NCI-H460 (cell line): ENCODE data around the gene TBXAS1. TPM values are rescaled to one million over a fixed set of nuclear protein-coding genes. Genes with fewer than 3 reads are reported as not detected.
"Not testable (repeated sequence)": the region's sequence is repeated elsewhere in the genome, so short reads cannot be mapped to it uniquely, and the experiment has no call there.

Experiments
- DNase-seq: peaks from one replicate; pipeline ENCODE4 v3.0.0-alpha.2; 2016; ENCODE audit warnings: low read depth; ENCODE audit errors: extremely low read depth
- total RNA-seq: library from RNA; depleted of rRNA; stranded (reverse); fragments of >200 nt; shearing (Covaris generic); gene quantifications from 2 replicates; pipeline ENCODE4 v1.2.3, GENCODE V29; 2014

TBXAS1 gene
- total RNA-seq, 1 experiment from 2014 or later: 4.0 TPM

DNA sequence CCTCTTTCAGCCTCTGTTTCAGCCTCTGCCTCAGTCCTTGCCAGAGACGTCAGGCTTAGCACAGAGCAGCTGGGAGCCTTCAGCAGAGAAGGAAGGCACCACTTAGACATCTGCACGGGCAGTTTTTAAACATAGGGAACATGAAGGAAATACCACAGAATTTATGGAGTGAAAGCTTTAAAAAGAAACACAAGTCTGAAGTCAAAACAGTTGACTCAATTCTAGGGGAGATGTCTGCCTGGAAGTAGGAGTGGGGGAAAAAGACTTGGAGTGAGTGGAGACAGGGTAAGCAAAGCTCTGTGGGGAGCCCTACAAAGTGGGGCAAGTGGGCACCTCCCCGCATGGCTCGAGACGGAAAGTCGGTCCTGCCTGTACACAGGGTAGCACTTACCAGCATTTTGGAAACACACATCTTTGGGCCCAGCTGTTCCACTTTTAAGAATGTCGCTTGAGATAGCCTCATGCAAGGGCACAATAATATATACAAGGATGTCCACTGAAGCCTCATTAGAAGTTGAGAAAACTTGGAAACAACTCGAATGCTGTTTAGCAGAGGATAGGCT, 5.0 kb upstream of the TBXAS1 start:
- no peak for DNase-seq

DNA sequence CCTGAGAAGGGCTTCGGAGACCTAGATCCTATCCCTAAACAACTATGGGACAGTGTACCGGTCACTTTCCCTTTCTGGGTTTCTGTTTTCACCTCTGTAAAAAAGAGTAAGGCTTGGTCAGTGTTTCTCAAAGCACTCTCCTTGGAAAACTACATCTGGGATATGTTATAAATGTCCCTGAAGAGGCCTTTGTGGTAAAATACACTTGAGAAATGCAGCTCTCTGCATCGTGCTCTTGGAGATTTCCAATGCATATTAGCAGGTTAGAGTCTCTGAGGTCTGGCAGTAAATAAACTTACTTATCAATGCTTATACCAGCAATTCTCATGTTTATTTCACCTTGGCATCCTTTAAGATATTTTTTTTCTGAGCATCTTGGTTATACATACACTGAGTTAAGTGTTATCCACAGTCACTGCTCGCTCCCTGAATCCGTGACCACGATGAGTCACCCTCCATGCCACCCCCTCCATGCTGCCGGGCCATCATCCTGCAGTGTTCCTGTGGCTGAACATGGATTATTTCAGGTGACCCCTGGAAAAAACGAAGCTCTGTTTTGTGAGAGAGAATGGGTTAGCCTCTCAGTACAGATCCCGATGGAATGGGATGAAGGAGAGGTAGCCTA, 3.3 kb upstream of the TBXAS1 start:
- DNase-seq: no peak

DNA sequence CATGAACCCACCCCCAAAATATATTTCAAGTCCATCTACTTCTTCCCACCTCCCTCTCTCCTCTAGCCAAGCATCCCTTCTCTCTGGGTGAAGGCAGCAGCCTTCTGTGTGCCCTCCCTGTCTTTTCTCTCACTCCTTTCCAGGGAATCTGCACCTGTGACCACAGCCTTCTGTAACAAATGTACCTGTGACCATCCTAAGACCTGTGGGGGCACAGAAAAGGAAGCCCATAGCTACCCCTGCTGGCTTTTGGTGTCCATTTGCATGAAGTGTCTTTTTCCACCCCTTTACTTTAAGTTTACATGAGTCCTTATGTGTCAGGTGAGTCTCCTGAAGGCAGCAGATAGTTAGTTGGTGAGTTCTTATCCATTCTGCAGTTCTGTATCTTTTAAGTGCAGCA, 2.0 kb upstream of the TBXAS1 start:
- DNase-seq: no peak

DNA sequence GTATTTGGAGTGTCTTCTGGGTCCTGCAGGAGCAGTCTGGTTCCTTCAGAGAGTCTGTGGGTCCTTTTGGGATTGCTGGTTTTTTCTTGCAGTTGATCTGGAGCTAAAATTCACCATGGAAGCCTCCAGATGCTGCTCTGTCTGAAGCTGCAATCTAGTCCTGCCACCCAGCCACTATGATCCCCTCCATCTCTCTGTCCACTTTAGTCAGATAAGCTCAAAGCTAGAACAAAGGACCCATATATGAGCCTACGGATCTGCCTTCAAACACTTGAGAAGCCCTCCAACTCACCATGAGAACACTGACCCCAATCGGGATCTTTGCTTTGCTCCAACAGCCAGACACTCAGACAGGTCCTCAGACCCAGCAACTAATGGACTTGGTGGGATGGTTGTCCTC, 618 bp upstream of the TBXAS1 start:
- no peak for DNase-seq

DNA sequence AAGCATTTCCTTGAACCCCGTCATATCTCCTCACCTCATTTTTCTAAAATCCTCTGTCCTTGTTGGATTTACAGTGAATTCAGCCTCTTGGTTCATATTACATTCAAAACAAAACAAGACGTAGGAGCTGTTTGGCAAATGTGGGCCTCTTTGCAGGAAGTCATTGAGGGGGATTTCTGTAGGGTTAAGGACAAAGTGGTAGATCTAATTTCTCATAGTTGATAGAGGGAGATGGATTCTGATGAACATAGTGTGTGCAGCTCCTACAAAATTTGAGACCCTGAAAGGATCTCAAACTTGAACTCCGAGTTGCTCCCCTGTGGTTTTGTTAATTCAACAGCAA, 682 bp downstream of the TBXAS1 start:
- no peak for DNase-seq

DNA sequence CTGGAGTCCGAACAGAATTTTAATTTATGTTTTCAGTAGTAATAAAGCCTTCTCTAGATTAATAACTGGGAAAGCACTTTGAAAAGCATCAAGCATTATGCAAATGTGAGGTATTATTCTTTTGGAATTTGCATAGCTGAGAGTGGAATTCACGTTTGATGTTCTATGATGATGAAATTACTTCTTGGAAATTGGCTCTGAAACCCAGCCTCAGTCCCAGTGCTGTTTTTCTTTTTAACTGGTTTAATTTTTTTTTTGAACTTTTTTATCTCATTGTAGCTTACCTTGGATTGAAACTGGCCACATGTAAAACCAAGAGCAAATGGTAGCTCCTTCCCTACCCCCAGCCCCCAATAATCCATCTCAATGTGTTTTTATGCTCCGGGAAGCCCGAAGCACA, 1.2 kb downstream of the TBXAS1 start:
- DNase-seq: no peak

DNA sequence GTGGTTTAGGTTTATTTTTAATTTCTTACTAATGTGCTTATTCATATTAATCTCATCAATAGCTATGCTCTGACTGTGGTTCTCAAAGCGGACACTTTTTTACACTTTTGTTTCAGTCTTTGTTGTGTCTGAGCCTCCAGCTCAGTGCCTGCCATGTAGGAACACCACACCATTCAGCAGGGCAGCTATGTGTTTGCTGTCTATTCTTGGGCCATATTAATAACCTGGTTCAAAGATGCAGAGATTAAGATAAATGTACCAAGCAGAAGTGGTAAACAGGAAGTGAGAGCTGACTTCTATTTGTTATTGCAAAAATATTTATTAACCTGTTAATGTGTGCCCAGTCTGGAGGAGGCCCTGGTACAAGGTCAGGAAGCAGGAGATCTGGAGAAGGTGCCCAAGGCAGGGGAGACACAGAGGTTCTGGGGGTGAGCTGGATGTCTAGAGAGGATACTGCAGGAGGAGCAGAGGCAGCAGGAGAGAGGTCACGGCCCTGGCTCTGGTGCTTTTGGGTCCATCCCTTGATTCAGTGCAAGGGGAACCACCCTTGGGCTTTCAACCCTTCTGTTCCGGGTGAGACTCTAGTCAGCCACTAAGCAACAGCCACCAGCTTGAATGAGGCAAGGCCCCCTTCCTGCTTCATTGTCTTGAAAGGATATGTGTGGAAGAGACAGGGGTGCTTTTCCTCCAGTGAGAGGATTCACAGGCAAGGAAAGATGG, 1.9 kb downstream of the TBXAS1 start:
- no peak for DNase-seq

DNA sequence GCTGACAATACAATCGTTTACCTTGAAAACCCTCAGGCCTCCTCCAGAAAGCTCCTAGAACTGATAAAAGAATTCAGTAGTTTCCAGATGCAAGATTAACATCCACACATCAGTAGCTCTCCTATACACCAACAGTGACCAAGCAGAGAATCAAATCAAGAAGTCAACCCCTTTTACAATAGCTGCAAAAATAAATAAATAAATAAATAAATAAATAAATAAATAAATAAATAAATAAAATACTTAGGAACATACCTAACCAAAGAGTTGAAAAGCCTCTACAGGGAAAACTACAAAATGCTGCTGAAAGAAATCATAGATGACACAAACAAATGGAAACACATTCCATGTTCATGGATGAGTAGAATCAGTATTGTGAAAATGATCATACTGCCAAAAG, 6.8 kb downstream of the TBXAS1 start:
- DNase-seq: not testable (repeated sequence)

DNA sequence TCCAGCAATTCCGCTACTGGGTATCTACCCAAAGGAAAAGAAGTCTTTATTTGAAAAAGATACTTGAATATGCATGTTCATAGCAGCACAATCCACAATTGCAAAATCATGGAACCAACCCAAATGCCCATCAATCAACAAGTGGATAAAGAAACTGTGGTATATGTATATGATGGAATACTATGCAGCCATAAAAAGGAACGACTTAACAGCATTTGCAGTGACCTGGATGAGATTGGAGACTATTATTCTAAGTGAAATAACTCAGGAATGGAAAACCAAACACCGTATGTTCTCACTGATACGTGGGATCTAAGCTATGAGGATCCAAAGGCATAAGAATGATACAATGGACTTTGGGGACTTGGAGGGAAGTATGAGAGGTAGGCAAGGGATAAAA, 8.2 kb downstream of the TBXAS1 start:
- DNase-seq: not testable (repeated sequence)

DNA sequence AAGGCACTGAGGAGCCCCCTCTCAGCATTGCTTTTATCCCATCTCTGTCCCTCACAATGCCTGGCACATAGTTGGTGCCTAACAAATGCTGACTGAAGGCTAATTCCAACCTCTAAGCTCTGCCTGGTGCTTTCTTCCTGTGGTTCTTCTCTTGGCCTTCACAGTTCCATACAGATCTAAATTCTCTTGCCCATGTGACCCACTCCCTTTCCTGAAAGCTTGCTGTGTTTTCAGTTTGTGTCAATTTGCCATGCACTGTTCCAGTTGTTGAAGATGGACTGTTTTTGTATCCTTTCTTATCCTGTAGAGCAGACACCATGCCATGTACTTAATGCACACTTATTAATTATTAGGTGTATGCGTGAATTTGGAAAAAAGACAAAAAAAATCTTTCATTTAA, 9.2 kb downstream of the TBXAS1 start:
- DNase-seq: no peak

DNA sequence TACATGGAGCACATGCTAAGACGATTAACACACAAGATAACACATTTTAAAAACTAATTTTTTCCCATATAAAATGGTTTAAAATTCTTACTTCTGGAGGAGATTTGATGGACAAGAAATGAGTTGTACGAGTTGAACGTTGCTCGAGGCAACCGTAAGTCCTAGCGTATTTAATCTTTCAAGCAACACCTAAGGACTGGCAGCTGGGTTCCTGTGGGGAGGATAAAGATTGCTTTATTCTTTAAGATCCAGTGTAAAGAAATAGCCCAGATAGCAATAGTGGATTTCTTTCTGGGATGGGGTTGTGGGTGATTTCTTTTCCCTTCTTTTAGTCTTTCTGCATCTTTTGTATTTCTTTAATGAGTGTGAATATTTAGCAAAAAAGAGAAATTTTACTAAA, 9.8 kb downstream of the TBXAS1 start:
- no peak for DNase-seq

DNA sequence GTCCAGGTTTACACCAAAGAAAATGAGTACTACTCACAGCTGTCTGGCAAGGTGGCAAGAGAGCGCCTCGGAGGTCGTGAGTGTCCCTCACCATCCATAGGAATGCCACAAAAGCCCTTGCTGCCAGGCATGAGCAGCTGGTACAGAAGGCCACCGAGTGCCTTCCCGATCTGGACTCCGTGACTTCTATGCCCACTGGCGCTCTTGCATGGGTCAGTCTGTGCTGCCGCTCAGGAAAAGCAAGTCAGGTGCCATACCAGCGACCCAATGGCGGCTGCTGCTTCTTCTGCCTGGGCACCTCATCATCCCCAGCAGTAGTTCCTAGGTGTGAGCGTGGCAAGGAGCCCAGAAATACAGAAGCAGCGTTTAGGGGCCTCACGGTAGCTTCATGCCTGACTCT, 11.7 kb downstream of the TBXAS1 start:
- no peak for DNase-seq

DNA sequence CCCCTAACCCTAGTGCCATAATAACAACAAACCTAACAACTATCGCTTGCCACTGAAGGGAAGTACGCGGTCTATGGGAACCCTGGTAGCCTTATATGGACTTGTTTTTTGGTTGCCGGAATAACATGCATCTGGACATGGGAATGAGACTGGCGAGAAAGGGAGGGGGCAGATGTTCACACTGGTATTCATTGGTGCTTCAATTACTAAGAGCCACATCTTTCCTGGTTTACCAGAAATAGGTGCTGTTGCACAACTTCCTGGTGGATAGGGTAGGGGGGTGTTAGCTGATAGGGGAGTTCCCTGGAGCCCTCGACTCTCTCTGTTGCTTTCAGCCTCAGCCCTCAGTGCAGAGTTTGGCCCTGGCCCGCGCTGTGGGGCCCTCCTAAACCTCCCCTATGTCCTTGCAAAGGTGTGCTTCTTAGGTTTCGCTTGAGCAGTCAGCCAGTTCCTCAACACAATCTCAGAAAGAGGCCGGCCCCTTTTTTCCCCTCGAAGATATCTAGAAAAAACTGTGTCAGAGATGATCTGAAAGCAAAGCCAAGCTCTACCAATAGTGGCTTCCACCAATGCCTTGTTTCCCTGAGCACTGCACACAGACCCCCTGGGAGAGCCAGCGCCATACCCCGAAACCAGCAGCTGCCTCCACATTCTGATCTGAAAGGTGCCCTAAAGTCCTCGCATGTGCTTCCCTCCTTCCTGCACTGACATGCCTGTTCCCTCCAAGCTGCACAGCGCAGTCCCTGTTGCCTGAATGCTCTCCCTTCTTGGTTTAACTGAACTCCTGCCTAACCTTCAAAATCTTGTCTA, 13.5 kb downstream of the TBXAS1 start:
- DNase-seq: no peak

DNA sequence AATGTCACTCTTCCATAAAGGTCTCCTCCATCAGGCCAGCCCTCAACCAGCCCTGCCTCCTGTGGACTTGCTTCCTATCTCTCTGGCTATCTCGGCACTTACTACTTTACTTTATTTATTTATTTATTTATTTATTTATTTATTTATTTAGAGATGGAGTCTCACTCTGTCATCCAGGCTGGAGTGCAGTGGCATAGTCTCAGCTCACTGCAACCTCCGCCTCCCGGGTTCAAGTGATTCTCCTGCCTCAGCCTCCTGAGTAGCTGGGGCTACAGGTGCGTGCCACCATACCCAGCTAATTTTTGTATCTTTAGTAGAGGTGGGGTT, 14.1 kb downstream of the TBXAS1 start:
- DNase-seq: not testable (repeated sequence)

DNA sequence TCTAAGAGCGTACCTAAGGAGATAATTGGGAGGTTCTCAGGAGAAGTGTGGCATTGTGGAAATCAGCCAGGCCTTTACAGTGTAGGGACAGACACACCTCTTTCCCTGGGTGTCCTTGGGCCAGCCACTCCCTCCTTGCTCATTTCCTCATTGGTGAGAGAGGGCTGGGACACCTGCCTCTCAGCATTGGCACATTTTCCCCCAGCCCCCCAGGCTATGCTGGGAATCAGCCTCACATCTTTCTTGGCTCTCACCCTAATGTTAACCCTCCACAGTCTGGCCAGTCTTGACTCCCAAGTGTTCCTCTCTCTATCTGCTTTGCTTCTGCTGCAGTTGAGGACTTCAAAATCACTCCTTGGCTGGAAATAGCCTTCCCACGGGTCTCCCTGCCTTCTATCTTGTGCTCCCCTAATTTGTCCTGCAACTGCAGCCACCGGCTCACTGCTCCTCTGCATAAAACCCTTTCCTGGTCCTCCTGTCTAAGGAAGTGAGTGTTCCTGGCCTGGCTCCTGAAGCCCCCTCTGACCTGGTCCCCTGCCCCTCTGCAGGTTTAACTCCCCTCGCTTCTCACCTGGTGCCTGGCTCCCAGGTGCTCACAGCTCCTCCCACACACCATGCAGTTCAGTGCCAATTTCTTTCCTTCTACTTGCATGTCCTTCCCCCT, 15.8 kb downstream of the TBXAS1 start:
- no peak for DNase-seq

DNA sequence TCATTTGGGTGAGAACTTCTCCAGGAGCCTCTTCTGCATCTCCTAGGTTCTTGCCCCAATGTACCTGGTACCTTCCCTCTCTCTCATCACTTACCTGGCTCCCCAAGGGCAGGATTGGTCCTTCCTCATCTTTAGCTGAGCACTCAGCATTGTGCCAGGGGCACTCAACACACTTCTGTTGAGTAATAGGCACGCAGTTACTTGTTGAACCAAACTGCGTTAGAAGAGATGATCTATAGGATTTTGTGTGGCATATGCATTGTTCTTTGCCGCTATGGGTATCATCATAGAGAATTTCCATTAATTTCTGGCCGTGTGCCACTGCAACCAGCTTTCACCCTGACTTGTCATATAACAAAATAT, 16.4 kb downstream of the TBXAS1 start:
- DNase-seq: no peak

DNA sequence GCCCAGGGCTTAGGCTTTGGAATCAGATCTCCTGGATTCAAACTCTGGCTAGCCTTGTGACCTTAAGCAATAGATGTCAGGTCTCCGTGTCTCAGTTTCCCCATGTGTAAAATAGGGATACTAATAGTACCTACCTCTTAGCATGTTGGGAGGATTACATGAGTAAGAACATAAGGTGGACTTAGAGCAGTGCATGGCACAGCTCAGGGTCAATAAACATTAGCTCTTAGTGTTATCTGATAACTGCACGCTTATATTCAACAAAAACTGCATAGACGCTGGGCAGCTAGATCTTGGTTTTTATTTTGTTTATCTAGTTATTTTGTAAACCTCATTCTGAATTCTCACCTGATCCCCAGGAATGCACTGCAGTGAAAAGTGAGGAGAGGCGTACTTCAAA, 17.2 kb downstream of the TBXAS1 start:
- DNase-seq: no peak

DNA sequence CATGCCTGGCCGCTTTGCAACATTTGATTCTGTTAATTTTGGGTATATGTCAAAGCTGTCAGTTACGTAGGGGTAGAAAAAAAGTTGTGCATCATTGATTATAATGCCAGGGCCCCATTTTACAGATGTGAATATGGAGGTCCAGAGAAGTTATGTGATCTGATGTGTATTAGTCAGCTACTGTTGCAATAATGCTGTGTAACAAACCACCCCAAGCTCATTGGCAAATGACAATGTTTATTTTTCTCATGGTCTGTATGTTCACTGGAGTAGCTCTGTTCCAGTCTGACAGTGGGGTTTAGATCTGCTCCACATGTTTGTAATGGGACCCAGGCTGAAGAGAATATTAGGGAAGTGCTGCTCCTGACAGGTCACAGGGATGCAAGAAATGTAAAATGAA, 19.2 kb downstream of the TBXAS1 start:
- no peak for DNase-seq

DNA sequence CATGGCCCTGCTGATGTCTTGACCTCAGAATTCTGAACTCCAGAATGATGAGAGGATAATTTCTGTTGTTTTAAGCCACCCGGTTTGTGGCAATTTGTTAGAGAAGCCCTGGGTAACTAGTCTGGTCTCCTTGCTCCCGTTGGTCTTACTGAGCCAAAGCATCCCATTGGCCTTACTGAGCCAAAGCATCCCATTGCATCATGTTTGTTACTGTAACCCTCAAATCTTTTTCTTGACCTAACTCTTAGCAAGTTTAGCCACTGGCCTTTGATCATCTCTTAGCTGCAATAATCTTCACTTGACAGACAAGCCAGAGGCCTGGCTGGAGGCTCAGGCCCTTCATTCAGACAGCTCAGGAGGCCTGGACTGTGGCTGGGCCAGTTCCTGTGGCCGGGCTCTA, 21.8 kb downstream of the TBXAS1 start:
- no peak for DNase-seq

DNA sequence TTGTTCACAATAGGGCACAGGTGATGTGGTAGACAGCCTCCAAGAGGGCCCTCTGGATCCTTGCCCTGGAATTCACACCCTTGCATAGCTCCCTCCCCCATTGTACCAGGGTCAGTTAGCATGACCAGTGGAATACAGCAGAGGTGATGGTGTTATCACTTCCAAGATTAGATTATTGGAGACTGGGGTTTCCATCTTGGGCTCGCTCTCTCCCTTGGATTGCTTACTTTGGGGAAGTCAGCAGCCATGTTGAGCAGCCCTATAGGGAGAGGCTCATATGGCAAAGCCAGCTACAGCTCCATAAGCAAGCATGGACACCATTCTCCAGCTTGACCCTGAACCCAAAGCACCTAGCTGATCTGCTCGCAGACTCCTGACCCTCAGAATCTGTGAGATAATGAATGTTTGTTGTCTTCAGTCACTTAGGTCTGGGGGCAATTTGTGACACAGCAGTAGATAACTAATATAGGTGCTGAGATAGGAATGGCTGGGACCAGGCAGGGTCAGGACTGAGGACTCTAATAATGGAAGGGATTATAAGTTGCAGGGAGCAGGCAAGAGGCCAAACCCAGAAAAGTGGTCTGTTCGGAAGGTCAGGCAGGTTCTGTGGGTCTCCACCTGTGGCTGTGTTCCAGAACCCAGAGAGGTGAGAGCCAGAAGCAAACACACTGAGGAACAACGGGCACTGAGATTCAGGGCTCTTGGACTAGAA, 22.9 kb downstream of the TBXAS1 start:
- DNase-seq: no peak

DNA sequence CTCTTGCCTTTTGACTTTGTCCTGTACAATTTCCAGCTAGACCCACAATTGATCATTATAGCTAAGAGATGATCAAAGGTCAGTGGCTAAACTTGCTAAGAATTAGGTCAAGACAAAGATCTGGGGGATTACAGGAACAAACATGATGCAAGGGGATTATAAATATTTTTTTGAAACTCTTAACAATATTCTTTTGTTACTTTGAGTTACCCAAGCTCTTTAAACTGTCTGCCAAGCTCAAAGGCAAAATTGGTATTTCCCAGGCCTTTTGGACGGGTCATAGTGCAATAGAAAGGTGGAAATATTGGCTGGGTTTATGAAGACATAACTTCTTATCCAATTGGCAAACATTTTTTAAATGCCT, 23.4 kb downstream of the TBXAS1 start:
- DNase-seq: no peak
